ENCODE results near the gene EML1.

DNA sequence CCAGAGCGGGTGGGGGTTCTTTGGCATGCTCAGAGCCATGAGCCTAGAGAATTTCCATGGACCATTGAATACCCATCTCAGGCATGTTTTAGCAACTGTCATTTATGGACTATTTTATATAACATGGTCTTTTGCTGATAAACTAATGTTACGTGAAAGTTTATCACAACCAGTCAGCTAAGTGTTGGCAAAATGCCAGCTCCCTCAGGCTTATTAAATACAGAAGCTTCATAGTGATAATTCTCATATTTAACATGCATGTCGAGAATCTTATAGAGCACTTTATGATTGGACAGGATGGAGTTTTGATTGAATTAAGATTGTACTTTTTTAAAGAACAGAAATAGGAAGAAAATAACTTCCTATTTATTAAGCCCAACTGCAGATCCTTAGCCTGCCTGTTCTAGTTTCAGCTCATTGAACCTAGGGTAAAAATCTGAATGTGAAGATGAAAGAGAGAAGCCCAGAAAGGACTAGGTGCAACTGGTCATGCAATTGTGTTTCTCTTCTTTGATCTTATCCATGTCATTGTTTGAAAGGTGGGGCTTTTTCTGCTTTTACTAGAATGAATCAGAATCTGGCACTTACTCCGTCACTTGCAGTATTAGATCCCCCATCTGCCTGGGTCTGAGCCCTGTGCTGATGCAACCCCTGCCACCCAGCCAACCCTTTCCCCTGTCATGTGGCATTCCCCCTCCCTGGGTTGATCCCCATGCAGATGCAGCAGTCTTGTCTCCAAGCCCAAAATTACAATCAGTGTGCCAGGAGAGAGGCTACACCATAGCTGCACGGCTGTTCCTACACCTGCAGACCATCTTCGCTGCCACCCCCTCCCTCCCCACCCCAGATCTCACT lies 137.4 kb downstream of the EML1 start:
- TF ChIP-seq, protein P1, sequence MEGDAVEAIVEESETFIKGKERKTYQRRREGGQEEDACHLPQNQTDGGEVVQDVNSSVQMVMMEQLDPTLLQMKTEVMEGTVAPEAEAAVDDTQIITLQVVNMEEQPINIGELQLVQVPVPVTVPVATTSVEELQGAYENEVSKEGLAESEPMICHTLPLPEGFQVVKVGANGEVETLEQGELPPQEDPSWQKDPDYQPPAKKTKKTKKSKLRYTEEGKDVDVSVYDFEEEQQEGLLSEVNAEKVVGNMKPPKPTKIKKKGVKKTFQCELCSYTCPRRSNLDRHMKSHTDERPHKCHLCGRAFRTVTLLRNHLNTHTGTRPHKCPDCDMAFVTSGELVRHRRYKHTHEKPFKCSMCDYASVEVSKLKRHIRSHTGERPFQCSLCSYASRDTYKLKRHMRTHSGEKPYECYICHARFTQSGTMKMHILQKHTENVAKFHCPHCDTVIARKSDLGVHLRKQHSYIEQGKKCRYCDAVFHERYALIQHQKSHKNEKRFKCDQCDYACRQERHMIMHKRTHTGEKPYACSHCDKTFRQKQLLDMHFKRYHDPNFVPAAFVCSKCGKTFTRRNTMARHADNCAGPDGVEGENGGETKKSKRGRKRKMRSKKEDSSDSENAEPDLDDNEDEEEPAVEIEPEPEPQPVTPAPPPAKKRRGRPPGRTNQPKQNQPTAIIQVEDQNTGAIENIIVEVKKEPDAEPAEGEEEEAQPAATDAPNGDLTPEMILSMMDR (conservative IDR thresholded peaks at IDR 0.05 in 1 of 2, IDR thresholded peaks at IDR 0.05 in 1 of 2; ENCODE audit: extremely low read depth in 1 of 2, insufficient read depth in 1 of 2, low read depth in 1 of 2, low read length in 2 of 2) = no peak
- TF ChIP-seq EZH2 (IDR thresholded peaks at IDR 0.05; ENCODE audit: borderline replicate concordance, low read length) = no peak
